ENCODE data around the gene CAV2.

DNA sequence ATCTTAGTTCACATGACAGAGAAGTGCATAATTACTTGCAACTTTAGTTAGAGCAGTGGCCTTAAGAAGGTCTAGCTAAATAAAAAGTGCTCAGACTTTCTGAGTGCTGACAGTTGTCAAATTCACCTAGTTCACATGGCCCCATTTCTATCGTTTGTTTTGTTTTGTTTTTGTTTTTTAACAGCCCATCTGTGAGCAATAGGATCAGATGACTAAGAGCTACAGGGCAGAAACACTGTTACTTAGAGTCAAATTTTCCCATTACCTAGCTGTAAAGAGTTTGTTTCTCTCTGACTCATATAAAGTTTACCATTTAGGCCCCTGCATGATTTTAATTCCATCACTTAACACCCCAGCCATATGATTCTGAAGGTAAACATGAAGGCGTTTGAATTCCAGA, 44.1 kb downstream of the CAV2 start:
- TF ChIP-seq EP300 (IDR thresholded peaks at IDR 0.05; ENCODE audit: borderline replicate concordance in 1 of 2, low read depth in 1 of 2, low read length in 1 of 2) (no peak), SMC3 (IDR thresholded peaks at IDR 0.05; ENCODE audit: low read depth, low read length) (no peak), EZH2phosphoT487 (IDR thresholded peaks at IDR 0.05; ENCODE audit: borderline replicate concordance, low read depth) (no peak)
- TF ChIP-seq, protein P1, sequence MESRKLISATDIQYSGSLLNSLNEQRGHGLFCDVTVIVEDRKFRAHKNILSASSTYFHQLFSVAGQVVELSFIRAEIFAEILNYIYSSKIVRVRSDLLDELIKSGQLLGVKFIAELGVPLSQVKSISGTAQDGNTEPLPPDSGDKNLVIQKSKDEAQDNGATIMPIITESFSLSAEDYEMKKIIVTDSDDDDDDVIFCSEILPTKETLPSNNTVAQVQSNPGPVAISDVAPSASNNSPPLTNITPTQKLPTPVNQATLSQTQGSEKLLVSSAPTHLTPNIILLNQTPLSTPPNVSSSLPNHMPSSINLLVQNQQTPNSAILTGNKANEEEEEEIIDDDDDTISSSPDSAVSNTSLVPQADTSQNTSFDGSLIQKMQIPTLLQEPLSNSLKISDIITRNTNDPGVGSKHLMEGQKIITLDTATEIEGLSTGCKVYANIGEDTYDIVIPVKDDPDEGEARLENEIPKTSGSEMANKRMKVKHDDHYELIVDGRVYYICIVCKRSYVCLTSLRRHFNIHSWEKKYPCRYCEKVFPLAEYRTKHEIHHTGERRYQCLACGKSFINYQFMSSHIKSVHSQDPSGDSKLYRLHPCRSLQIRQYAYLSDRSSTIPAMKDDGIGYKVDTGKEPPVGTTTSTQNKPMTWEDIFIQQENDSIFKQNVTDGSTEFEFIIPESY (IDR thresholded peaks at IDR 0.05; ENCODE audit: borderline replicate concordance, low read depth), result no peak
- TF ChIP-seq, protein P2, sequence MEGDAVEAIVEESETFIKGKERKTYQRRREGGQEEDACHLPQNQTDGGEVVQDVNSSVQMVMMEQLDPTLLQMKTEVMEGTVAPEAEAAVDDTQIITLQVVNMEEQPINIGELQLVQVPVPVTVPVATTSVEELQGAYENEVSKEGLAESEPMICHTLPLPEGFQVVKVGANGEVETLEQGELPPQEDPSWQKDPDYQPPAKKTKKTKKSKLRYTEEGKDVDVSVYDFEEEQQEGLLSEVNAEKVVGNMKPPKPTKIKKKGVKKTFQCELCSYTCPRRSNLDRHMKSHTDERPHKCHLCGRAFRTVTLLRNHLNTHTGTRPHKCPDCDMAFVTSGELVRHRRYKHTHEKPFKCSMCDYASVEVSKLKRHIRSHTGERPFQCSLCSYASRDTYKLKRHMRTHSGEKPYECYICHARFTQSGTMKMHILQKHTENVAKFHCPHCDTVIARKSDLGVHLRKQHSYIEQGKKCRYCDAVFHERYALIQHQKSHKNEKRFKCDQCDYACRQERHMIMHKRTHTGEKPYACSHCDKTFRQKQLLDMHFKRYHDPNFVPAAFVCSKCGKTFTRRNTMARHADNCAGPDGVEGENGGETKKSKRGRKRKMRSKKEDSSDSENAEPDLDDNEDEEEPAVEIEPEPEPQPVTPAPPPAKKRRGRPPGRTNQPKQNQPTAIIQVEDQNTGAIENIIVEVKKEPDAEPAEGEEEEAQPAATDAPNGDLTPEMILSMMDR (IDR thresholded peaks at IDR 0.05), result no peak

All from SK-N-SH (cell line).